ENCODE results near the gene MIER2.
"Not testable (repeated sequence)": the region's sequence is repeated elsewhere in the genome, so short reads cannot be mapped to it uniquely, and the experiment has no call there.

The MIER2 gene

GRCh38 chr19:281992-282391 is 62.6 kb downstream of the MIER2 start:
- DNase-seq = no peak

GRCh38 chr19:281156-281853 is 63.3 kb downstream of the MIER2 start:
- DNase-seq = no peak

- DNase-seq = no peak
These were observed 64.0 kb downstream of the MIER2 start for GRCh38 chr19:280541-281009.

GRCh38 chr19:279656-280055 is 64.9 kb downstream of the MIER2 start:
- no peak for DNase-seq

GRCh38 chr19:279231-279630 is 65.4 kb downstream of the MIER2 start:
- DNase-seq = no peak

- DNase-seq = no peak
These were observed 66.9 kb downstream of the MIER2 start for GRCh38 chr19:277581-278165.

GRCh38 chr19:277131-277530 is 67.5 kb downstream of the MIER2 start:
- DNase-seq = no peak

GRCh38 chr19:275958-276646 is 68.5 kb downstream of the MIER2 start:
- no peak for DNase-seq

GRCh38 chr19:275000-275399 is 69.6 kb downstream of the MIER2 start:
- no peak for DNase-seq

GRCh38 chr19:273393-273792 is 71.2 kb downstream of the MIER2 start:
- no peak for DNase-seq

- no peak for DNase-seq
These were observed 72.7 kb downstream of the MIER2 start for GRCh38 chr19:271856-272255.

- not testable (repeated sequence) for DNase-seq
These were observed 73.8 kb downstream of the MIER2 start for GRCh38 chr19:270766-271318.

GRCh38 chr19:269241-269640 is 75.4 kb downstream of the MIER2 start:
- DNase-seq = no peak

- no peak for DNase-seq
These were observed 82.5 kb downstream of the MIER2 start for GRCh38 chr19:262125-262524.

- DNase-seq = not testable (repeated sequence)
These were observed 87.8 kb downstream of the MIER2 start for GRCh38 chr19:256804-257203.
